ENCODE measurements around the gene ABCC1. TPM values are rescaled to one million over a fixed set of nuclear protein-coding genes. Genes with fewer than 3 reads are reported as not detected.

Gene ABCC1
- total RNA-seq, 1 experiment from 2014 or later = 23.6 TPM

DNA sequence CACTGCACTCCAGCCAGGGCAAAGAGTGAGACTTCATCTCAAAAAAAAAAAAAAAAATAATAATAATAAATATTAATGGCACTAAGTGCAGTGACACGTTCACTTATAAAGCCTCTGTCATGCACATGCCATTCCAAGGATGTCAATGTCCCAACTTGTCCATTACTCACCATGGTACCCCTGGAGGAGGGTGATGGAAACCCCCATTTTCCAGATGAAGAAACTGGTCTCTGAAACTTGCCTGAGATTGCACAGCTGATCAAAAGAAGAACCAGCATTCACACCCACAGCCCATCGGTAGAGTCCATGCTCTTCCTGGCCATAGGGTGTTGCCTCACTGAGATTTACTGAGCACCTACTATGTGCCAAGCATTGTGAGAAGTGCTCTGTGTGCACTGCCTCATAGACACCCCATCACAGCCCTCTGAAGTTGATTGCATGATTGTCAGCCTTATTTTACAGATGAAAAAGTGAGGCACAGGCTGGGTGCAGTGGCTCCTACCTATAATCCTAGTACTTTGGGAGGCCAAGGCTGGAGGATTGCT lies 123.7 kb downstream of the ABCC1 start:
- no peak overlapping the region for H3K4me3 ChIP-seq (ENCODE audit: low read length)
- no peak overlapping the region for H3K4me2 ChIP-seq (ENCODE audit: low read depth, low read length, poor library complexity, severe bottlenecking)
- H3K79me2 ChIP-seq (ENCODE audit: low read length) = no peaks in the 10 kb centered on the region
- H3K27me3 ChIP-seq (ENCODE audit: low read length) = no peaks in the 10 kb centered on the region
- H3K9me2 ChIP-seq (replicated peaks; ENCODE audit: insufficient read depth, low read length) = no peaks in the 10 kb centered on the region
- no peaks in the 10 kb centered on the region for H3K9me3 ChIP-seq (ENCODE audit: low read length)
- no peak overlapping the region for H2AFZ ChIP-seq (ENCODE audit: low read length)
- H3K9ac ChIP-seq (ENCODE audit: low read length) = no peak overlapping the region
- no peak overlapping the region for H3K27ac ChIP-seq (ENCODE audit: low read length)
- DNase-seq = no peak
- peaks cover 18% of the 10 kb centered on the region for H3K36me3 ChIP-seq (ENCODE audit: insufficient read depth, low read length)
- H3K4me1 ChIP-seq (ENCODE audit: low read length) = no peaks in the 10 kb centered on the region
- no peaks in the 10 kb centered on the region for H4K20me1 ChIP-seq (ENCODE audit: insufficient read depth, low read depth, low read length)

- Histone ChIP-seq H3K4me1 (ENCODE audit: low read length) (no peaks in the 10 kb centered on the region), H3K27me3 (ENCODE audit: low read length) (no peaks in the 10 kb centered on the region), H3K27ac (ENCODE audit: low read length) (no peak overlapping the region), H3K9me3 (ENCODE audit: low read length) (no peaks in the 10 kb centered on the region), H3K79me2 (ENCODE audit: low read length) (no peaks in the 10 kb centered on the region), H4K20me1 (ENCODE audit: insufficient read depth, low read depth, low read length) (no peaks in the 10 kb centered on the region), H3K9ac (ENCODE audit: low read length) (no peak overlapping the region), H3K9me2 (replicated peaks; ENCODE audit: insufficient read depth, low read length) (no peaks in the 10 kb centered on the region), H3K4me3 (ENCODE audit: low read length) (no peak overlapping the region), H3K36me3 (ENCODE audit: insufficient read depth, low read length) (peaks cover 26% of the 10 kb centered on the region), H3K4me2 (ENCODE audit: low read depth, low read length, poor library complexity, severe bottlenecking) (no peak overlapping the region), H2AFZ (ENCODE audit: low read length) (no peak overlapping the region)
- DNase-seq = no peak
Measured at GRCh38 chr16:16073891-16074881, 124.8 kb downstream of the ABCC1 start.

DNA sequence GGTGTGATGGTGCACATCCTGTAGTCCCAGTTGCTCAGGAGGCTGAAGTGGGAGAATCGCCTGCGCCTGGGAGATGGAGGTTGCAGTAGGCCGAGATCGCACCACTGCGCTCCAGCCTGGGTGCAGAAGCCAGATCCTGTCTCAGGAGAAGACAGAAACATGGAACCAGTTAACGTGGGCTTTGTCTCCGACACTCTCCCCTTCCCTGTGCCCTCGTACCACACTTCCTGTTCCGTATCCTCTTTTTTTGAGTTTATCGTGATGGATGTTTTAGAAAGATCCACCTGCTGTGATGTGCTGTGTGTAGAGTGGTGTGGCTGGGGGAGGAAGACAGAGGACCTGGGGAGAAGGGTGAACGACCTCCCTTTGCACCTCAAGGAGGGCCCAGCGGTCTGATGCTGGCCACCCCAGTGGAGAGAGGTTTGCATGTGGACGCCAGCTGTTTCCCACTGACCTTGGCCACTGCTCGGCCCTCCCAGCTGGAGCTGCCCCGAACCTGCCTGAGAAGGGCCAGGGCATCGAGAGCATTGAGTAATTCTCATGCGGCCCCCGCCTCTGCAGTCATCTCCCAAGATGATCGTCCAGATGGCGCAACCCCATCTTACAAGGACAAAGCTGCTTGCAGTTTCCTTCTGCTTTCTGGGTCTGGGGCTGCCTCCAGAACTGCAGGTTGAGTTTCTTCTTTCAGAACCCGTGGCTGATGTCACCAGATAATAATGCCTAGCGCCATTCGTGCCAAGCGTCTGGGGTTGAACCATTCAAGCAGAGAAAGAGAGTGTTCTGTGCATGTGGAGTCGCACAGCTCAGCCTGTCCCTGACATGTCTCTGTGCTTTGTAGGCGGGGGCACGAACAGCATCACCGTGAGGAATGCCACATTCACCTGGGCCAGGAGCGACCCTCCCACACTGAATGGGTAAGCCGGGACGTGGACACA lies 126.3 kb downstream of the ABCC1 start:
- H4K20me1 ChIP-seq (ENCODE audit: insufficient read depth, low read depth, low read length) = no peaks in the 10 kb centered on the region
- DNase-seq = no peak
- H3K4me2 ChIP-seq (ENCODE audit: low read depth, low read length, poor library complexity, severe bottlenecking) = no peak overlapping the region
- no peaks in the 10 kb centered on the region for H3K9me3 ChIP-seq (ENCODE audit: low read length)
- H3K4me1 ChIP-seq (ENCODE audit: low read length) = no peaks in the 10 kb centered on the region
- H3K9ac ChIP-seq (ENCODE audit: low read length) = no peak overlapping the region
- peaks cover 37% of the 10 kb centered on the region for H3K36me3 ChIP-seq (ENCODE audit: insufficient read depth, low read length)
- H3K9me2 ChIP-seq (replicated peaks; ENCODE audit: insufficient read depth, low read length) = no peaks in the 10 kb centered on the region
- no peak overlapping the region for H3K4me3 ChIP-seq (ENCODE audit: low read length)
- H2AFZ ChIP-seq (ENCODE audit: low read length) = no peak overlapping the region
- peaks cover 3% of the 10 kb centered on the region; the same call in 1 of the 2 replicates for H3K79me2 ChIP-seq (ENCODE audit: low read length)
- H3K27me3 ChIP-seq (ENCODE audit: low read length) = no peaks in the 10 kb centered on the region
- H3K27ac ChIP-seq (ENCODE audit: low read length) = no peak overlapping the region

- DNase-seq = no peak
- Histone ChIP-seq H3K9ac (ENCODE audit: low read length) (no peak overlapping the region), H3K4me2 (ENCODE audit: low read depth, low read length, poor library complexity, severe bottlenecking) (no peak overlapping the region), H2AFZ (ENCODE audit: low read length) (no peak overlapping the region), H3K27ac (ENCODE audit: low read length) (no peak overlapping the region), H3K79me2 (ENCODE audit: low read length) (peaks cover 3% of the 10 kb centered on the region; the same call in 1 of the 2 replicates), H3K27me3 (ENCODE audit: low read length) (no peaks in the 10 kb centered on the region), H3K9me3 (ENCODE audit: low read length) (no peaks in the 10 kb centered on the region), H3K4me1 (ENCODE audit: low read length) (no peaks in the 10 kb centered on the region), H3K4me3 (ENCODE audit: low read length) (no peak overlapping the region), H3K36me3 (ENCODE audit: insufficient read depth, low read length) (peaks cover 44% of the 10 kb centered on the region), H3K9me2 (replicated peaks; ENCODE audit: insufficient read depth, low read length) (no peaks in the 10 kb centered on the region), H4K20me1 (ENCODE audit: insufficient read depth, low read depth, low read length) (no peaks in the 10 kb centered on the region)
Measured at GRCh38 chr16:16076423-16076813, 127.0 kb downstream of the ABCC1 start.

- no peak overlapping the region for H2AFZ ChIP-seq (ENCODE audit: low read length)
- peaks cover 4% of the 10 kb centered on the region; the same call in 1 of the 2 replicates for H3K9me3 ChIP-seq (ENCODE audit: low read length)
- peaks cover 68% of the 10 kb centered on the region for H3K36me3 ChIP-seq (ENCODE audit: insufficient read depth, low read length)
- no peaks in the 10 kb centered on the region for H3K9me2 ChIP-seq (replicated peaks; ENCODE audit: insufficient read depth, low read length)
- no peak overlapping the region for H3K9ac ChIP-seq (ENCODE audit: low read length)
- H3K4me1 ChIP-seq (ENCODE audit: low read length) = no peaks in the 10 kb centered on the region
- DNase-seq = no peak
- no peak overlapping the region for H3K27ac ChIP-seq (ENCODE audit: low read length)
- H3K4me3 ChIP-seq (ENCODE audit: low read length) = no peak overlapping the region
- H3K4me2 ChIP-seq (ENCODE audit: low read depth, low read length, poor library complexity, severe bottlenecking) = no peak overlapping the region
- H4K20me1 ChIP-seq (ENCODE audit: insufficient read depth, low read depth, low read length) = no peaks in the 10 kb centered on the region
- H3K79me2 ChIP-seq (ENCODE audit: low read length) = peaks cover 3% of the 10 kb centered on the region; the same call in 1 of the 2 replicates
- H3K27me3 ChIP-seq (ENCODE audit: low read length) = no peaks in the 10 kb centered on the region
Measured at GRCh38 chr16:16080465-16081065, 131.1 kb downstream of the ABCC1 start.

- Histone ChIP-seq H3K4me3 (ENCODE audit: low read length) (no peak overlapping the region), H3K79me2 (ENCODE audit: low read length) (peaks cover 3% of the 10 kb centered on the region; the same call in 1 of the 2 replicates), H3K9me3 (ENCODE audit: low read length) (peaks cover 4% of the 10 kb centered on the region; the same call in 1 of the 2 replicates), H3K9me2 (replicated peaks; ENCODE audit: insufficient read depth, low read length) (no peaks in the 10 kb centered on the region), H4K20me1 (ENCODE audit: insufficient read depth, low read depth, low read length) (no peaks in the 10 kb centered on the region), H3K27ac (ENCODE audit: low read length) (no peak overlapping the region), H3K9ac (ENCODE audit: low read length) (no peak overlapping the region), H3K4me1 (ENCODE audit: low read length) (no peaks in the 10 kb centered on the region), H3K27me3 (ENCODE audit: low read length) (no peaks in the 10 kb centered on the region), H3K4me2 (ENCODE audit: low read depth, low read length, poor library complexity, severe bottlenecking) (no peak overlapping the region), H3K36me3 (ENCODE audit: insufficient read depth, low read length) (peaks cover 65% of the 10 kb centered on the region), H2AFZ (ENCODE audit: low read length) (no peak overlapping the region)
- no peak for DNase-seq
Measured at GRCh38 chr16:16081141-16081540, 131.7 kb downstream of the ABCC1 start.

GRCh38 chr16:16082255-16082654 lies 132.8 kb downstream of the ABCC1 start:
- no peak for DNase-seq
- Histone ChIP-seq H3K4me2 (ENCODE audit: low read depth, low read length, poor library complexity, severe bottlenecking) (no peak overlapping the region), H3K9me2 (replicated peaks; ENCODE audit: insufficient read depth, low read length) (no peaks in the 10 kb centered on the region), H3K36me3 (ENCODE audit: insufficient read depth, low read length) (peaks cover 54% of the 10 kb centered on the region), H3K79me2 (ENCODE audit: low read length) (peaks cover 3% of the 10 kb centered on the region; the same call in 1 of the 2 replicates), H2AFZ (ENCODE audit: low read length) (no peak overlapping the region), H3K9me3 (ENCODE audit: low read length) (peaks cover 4% of the 10 kb centered on the region; the same call in 1 of the 2 replicates), H3K27ac (ENCODE audit: low read length) (no peak overlapping the region), H3K27me3 (ENCODE audit: low read length) (no peaks in the 10 kb centered on the region), H3K4me1 (ENCODE audit: low read length) (no peaks in the 10 kb centered on the region), H4K20me1 (ENCODE audit: insufficient read depth, low read depth, low read length) (no peaks in the 10 kb centered on the region), H3K9ac (ENCODE audit: low read length) (no peak overlapping the region), H3K4me3 (ENCODE audit: low read length) (no peak overlapping the region)

All from Karpas-422 (cell line).